ENCODE measurements around the gene GRM8. TPM values are rescaled to one million over a fixed set of nuclear protein-coding genes. Genes with fewer than 3 reads are reported as not detected.

Gene GRM8
- total and polyA plus RNA-seq, 8 donors = 0.26 to 0.75 (median 0.44) TPM; not detected in 2

- H3K4me1 ChIP-seq = no peaks in the 10 kb centered on the region
- DNase-seq (no peak), ATAC-seq (no peak)
- intact Hi-C loops (cut with DNase I) = no loop called here
- no peaks in the 10 kb centered on the region for H3K36me3 ChIP-seq
- H3K27me3 ChIP-seq = no peaks in the 10 kb centered on the region
- H3K9me3 ChIP-seq = no peaks in the 10 kb centered on the region
- no peak overlapping the region for H3K4me3 ChIP-seq
- no peak for TF ChIP-seq CTCF (IDR thresholded peaks at IDR 0.05)
- H3K27ac ChIP-seq = no peak overlapping the region
Observed at GRCh38 chr7:126460664-126461063, 792.1 kb downstream of the GRM8 start.

- Histone ChIP-seq H3K27ac (no peak overlapping the region), H3K4me1 (no peaks in the 10 kb centered on the region), H3K27me3 (no peaks in the 10 kb centered on the region), H3K9me3 (peaks cover 0 to 2% of the 10 kb centered on the region in 2 donors), H3K36me3 (no peaks in the 10 kb centered on the region), H3K4me3 (no peak overlapping the region)
- TF ChIP-seq CTCF (IDR thresholded peaks at IDR 0.05) = no peak
- intact Hi-C loops (cut with DNase I) = no loop called here
- ATAC-seq (no peak), DNase-seq (no peak)
Observed at GRCh38 chr7:126453104-126453503, 799.6 kb downstream of the GRM8 start.

- Histone ChIP-seq H3K9me3 (peaks cover 0 to 2% of the 10 kb centered on the region in 2 donors), H3K27ac (no peak overlapping the region), H3K36me3 (no peaks in the 10 kb centered on the region), H3K4me1 (no peaks in the 10 kb centered on the region), H3K4me3 (no peak overlapping the region), H3K27me3 (no peaks in the 10 kb centered on the region)
- DNase-seq = no peak
- TF ChIP-seq CTCF (IDR thresholded peaks at IDR 0.05) = no peak
- no peak for ATAC-seq
- intact Hi-C loops (cut with DNase I) = no loop called here
Observed at GRCh38 chr7:126450269-126450671, 802.5 kb downstream of the GRM8 start.

GRCh38 chr7:126449611-126450268, 803.0 kb downstream of the GRM8 start:
- Histone ChIP-seq H3K9me3 (peaks cover 0 to 2% of the 10 kb centered on the region in 2 donors), H3K4me1 (no peaks in the 10 kb centered on the region), H3K36me3 (no peaks in the 10 kb centered on the region), H3K27ac (no peak overlapping the region), H3K27me3 (no peaks in the 10 kb centered on the region), H3K4me3 (no peak overlapping the region)
- DNase-seq (peak in 2 of 4 donors; percentile 12 to 16), ATAC-seq (no peak)
- intact Hi-C loops (cut with DNase I) = no loop called here
- no peak for TF ChIP-seq CTCF (IDR thresholded peaks at IDR 0.05)

- intact Hi-C loops (cut with DNase I) = no loop called here
- no peak for ATAC-seq
- H3K9me3 ChIP-seq = peaks cover 0 to 2% of the 10 kb centered on the region in 2 donors
- no peaks in the 10 kb centered on the region for H3K36me3 ChIP-seq
- H3K27me3 ChIP-seq = no peaks in the 10 kb centered on the region
- DNase-seq = no peak
- H3K4me1 ChIP-seq = no peaks in the 10 kb centered on the region
- no peak for TF ChIP-seq CTCF (IDR thresholded peaks at IDR 0.05)
- no peak overlapping the region for H3K27ac ChIP-seq
- H3K4me3 ChIP-seq = no peak overlapping the region
Observed at GRCh38 chr7:126447984-126448383, 804.8 kb downstream of the GRM8 start.
